Measurements from ENCODE around the gene PTPRK. TPM values are rescaled to one million over a fixed set of nuclear protein-coding genes. Genes with fewer than 3 reads are reported as not detected.

PTPRK gene
- total RNA-seq (2022; extraction: Qiagen RNA extraction), result 13.9 to 17.7 TPM (median 16.0 TPM) in 5 replicates

GRCh38 chr6:128520436-128521281, at the start of gene PTPRK:
Gene PTPRK, minus strand, starts transcription at chr6:128520599. Its CDS starts 241 bp downstream, at chr6:128520358.

